LNCAP (cell line): ENCODE results near the gene TEC.
A peak's percentile ranks its signal among the peaks of the same experiment; 100 is the strongest.

ENCODE experiments used
- CTCF ChIP-seq: fragments of 450-650 bp; IDR thresholded peaks from 2 replicates; pipeline ENCODE4 v1.5.1; 2017; ENCODE audit warnings: mild to moderate bottlenecking

Gene TEC

GRCh38 chr4:48270951-48271473 lies 1.4 kb upstream of the TEC start:
- no peak for TF ChIP-seq CTCF

GRCh38 chr4:48270523-48270897 lies 872 bp upstream of the TEC start:
- no peak for TF ChIP-seq CTCF

GRCh38 chr4:48269861-48270522 lies 354 bp upstream of the TEC start:
- peak; percentile 19; the same call in 1 of the 2 replicates for TF ChIP-seq CTCF

- no peak for TF ChIP-seq CTCF
Observed at GRCh38 chr4:48267574-48267973, 2.1 kb downstream of the TEC start.

GRCh38 chr4:48266781-48267180 lies 2.9 kb downstream of the TEC start:
- no peak for TF ChIP-seq CTCF

- no peak for TF ChIP-seq CTCF
Observed at GRCh38 chr4:48262926-48263325, 6.7 kb downstream of the TEC start.

- no peak for TF ChIP-seq CTCF
Observed at GRCh38 chr4:48262484-48262883, 7.2 kb downstream of the TEC start.

- TF ChIP-seq CTCF, result no peak
Observed at GRCh38 chr4:48261281-48261680, 8.4 kb downstream of the TEC start.
